ENCODE measurements around the gene CRTAP.

- TF ChIP-seq TCF7L2 (IDR thresholded peaks at IDR 0.05; ENCODE audit: low read depth, low read length) (no peak), CTCF (IDR thresholded peaks at IDR 0.05) (no peak), REST (IDR thresholded peaks at IDR 0.05; ENCODE audit: insufficient read depth in 1 of 2, low read depth in 2 of 2, low read length in 1 of 2) (no peak)
Observed at GRCh38 chr3:33076952-33077351, 36.9 kb upstream of the CRTAP start.
